ENCODE results near the gene EME1.
A peak's percentile ranks its signal among the peaks of the same experiment; 100 is the strongest.

DNA sequence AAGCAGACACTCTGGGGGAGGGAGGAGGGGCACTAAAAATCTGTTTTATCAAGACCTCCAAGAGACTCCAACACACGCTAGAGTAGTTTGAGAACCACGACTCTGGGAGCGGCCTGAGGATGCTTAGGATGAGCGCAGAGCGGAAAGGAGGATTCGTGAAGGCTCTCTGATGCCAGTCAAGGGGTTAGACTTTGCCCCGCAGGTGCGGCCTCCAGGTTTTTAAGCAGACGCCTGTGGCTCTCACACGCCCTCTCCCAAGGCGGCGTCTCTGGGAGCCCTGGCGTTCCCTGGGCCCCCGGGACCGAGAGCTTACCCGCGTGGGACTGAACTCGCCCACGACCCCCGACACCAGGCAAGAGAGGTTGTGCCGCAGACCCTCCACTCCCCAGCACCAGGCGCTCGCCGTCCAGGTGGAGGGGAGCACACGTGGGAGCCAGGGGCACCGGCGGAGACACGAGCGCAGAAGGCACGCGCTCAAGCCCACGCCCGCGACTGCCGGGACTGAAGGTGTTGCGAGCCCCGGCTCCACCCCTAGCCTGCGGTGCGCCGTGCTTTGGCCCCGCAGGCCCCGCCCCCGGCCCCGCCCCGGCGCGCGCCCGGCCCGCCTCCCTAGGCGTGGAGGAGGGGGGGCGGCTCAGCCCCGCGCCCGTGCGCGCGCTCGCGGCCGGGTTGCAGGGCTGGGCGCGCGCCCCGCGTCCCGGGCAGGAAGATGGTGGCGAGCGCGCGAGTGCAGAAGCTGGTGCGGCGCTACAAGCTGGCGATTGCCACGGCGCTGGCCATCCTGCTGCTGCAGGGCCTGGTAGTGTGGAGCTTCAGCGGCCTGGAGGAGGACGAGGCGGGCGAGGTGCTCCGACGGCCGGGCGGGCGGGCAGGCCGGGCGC is 27.4 kb upstream of the EME1 start, which contains the start of gene XYLT2:
- peak in 2 of 4 donors; percentile 23 to 59 for TF ChIP-seq POLR2A (IDR thresholded peaks at IDR 0.05)
- TF ChIP-seq POLR2AphosphoS5 (IDR thresholded peaks at IDR 0.05): peak in 1 of 2 donors; percentile 26
- no peak for TF ChIP-seq CTCF (IDR thresholded peaks at IDR 0.05)
- TF ChIP-seq EP300 (IDR thresholded peaks at IDR 0.05): no peak

All from upper lobe of left lung (tissue), 4 donors.